ENCODE measurements around the gene UGP2.

Gene UGP2

GRCh38 chr2:63865159-63865799 lies 23.6 kb downstream of the UGP2 start:
- Histone ChIP-seq H3K9me2 (replicated peaks; ENCODE audit: control insufficient read depth, low read length) (no peaks in the 10 kb centered on the region), H4K20me1 (ENCODE audit: control insufficient read depth, insufficient read depth, low read depth, low read length) (no peaks in the 10 kb centered on the region), H3K4me2 (ENCODE audit: low read length) (no peak overlapping the region), H3K27me3 (ENCODE audit: control insufficient read depth, low read length) (no peaks in the 10 kb centered on the region), H3K27ac (ENCODE audit: low read depth, low read length) (no peak overlapping the region), H3F3A (ENCODE audit: control insufficient read depth, insufficient read depth) (no peaks in the 10 kb centered on the region), H3K79me2 (ENCODE audit: control insufficient read depth, low read length) (peaks cover 33% of the 10 kb centered on the region), H3K36me3 (ENCODE audit: control insufficient read depth, low read length) (peaks cover 83% of the 10 kb centered on the region), H3K4me1 (ENCODE audit: control insufficient read depth, low read length) (peaks cover 7% of the 10 kb centered on the region), H3K4me3 (ENCODE audit: low read length) (no peak overlapping the region), H3K9me3 (ENCODE audit: control insufficient read depth, insufficient read depth, low read length) (no peaks in the 10 kb centered on the region)
- TF ChIP-seq EZH2phosphoT487 (IDR thresholded peaks at IDR 0.05; ENCODE audit: borderline replicate concordance, low read length) (no peak), CTCF (IDR thresholded peaks at IDR 0.05; ENCODE audit: low read depth, low read length, poor library complexity, severe bottlenecking) (no peak)

GRCh38 chr2:63866009-63866709 lies 24.5 kb downstream of the UGP2 start:
- H3K4me1 ChIP-seq (ENCODE audit: control insufficient read depth, low read length) = peaks cover under 1% of the 10 kb centered on the region
- H3K27me3 ChIP-seq (ENCODE audit: control insufficient read depth, low read length) = no peaks in the 10 kb centered on the region
- H3K36me3 ChIP-seq (ENCODE audit: control insufficient read depth, low read length) = peaks cover 82% of the 10 kb centered on the region
- no peak overlapping the region for H3K4me2 ChIP-seq (ENCODE audit: low read length)
- no peak overlapping the region for H3K27ac ChIP-seq (ENCODE audit: low read depth, low read length)
- no peaks in the 10 kb centered on the region for H3K9me2 ChIP-seq (replicated peaks; ENCODE audit: control insufficient read depth, low read length)
- TF ChIP-seq EZH2phosphoT487 (IDR thresholded peaks at IDR 0.05; ENCODE audit: borderline replicate concordance, low read length) = no peak
- TF ChIP-seq CTCF (IDR thresholded peaks at IDR 0.05; ENCODE audit: low read depth, low read length, poor library complexity, severe bottlenecking) = no peak
- H3K9me3 ChIP-seq (ENCODE audit: control insufficient read depth, insufficient read depth, low read length) = no peaks in the 10 kb centered on the region
- H3K79me2 ChIP-seq (ENCODE audit: control insufficient read depth, low read length) = peaks cover 37% of the 10 kb centered on the region
- no peak overlapping the region for H3K4me3 ChIP-seq (ENCODE audit: low read length)
- H4K20me1 ChIP-seq (ENCODE audit: control insufficient read depth, insufficient read depth, low read depth, low read length) = no peaks in the 10 kb centered on the region
- H3F3A ChIP-seq (ENCODE audit: control insufficient read depth, insufficient read depth) = no peaks in the 10 kb centered on the region

GRCh38 chr2:63870679-63871078 lies 29.0 kb downstream of the UGP2 start:
- no peaks in the 10 kb centered on the region for H3K9me3 ChIP-seq (ENCODE audit: control insufficient read depth, insufficient read depth, low read length)
- H3K27ac ChIP-seq (ENCODE audit: low read depth, low read length) = no peak overlapping the region
- no peaks in the 10 kb centered on the region for H3F3A ChIP-seq (ENCODE audit: control insufficient read depth, insufficient read depth)
- peaks cover 72% of the 10 kb centered on the region for H3K36me3 ChIP-seq (ENCODE audit: control insufficient read depth, low read length)
- TF ChIP-seq EZH2phosphoT487 (IDR thresholded peaks at IDR 0.05; ENCODE audit: borderline replicate concordance, low read length) (no peak), CTCF (IDR thresholded peaks at IDR 0.05; ENCODE audit: low read depth, low read length, poor library complexity, severe bottlenecking) (no peak)
- no peak overlapping the region for H3K4me2 ChIP-seq (ENCODE audit: low read length)
- no peaks in the 10 kb centered on the region for H3K27me3 ChIP-seq (ENCODE audit: control insufficient read depth, low read length)
- H3K4me1 ChIP-seq (ENCODE audit: control insufficient read depth, low read length) = no peaks in the 10 kb centered on the region
- no peak overlapping the region for H3K4me3 ChIP-seq (ENCODE audit: low read length)
- H3K79me2 ChIP-seq (ENCODE audit: control insufficient read depth, low read length) = peaks cover 53% of the 10 kb centered on the region
- H3K9me2 ChIP-seq (replicated peaks; ENCODE audit: control insufficient read depth, low read length) = no peaks in the 10 kb centered on the region
- no peaks in the 10 kb centered on the region for H4K20me1 ChIP-seq (ENCODE audit: control insufficient read depth, insufficient read depth, low read depth, low read length)
